Kasumi-1 (cell line): ENCODE measurements around the gene TH.

Experiments
- DNase-seq, 2 experiments: peaks; one replicate each; lab custom pipeline; 2025; lab: John Stamatoyannopoulos, UW

Gene TH

GRCh38 chr11:2159536-2160413 lies 11.8 kb downstream of the TH start:
- no peak for DNase-seq

GRCh38 chr11:2158966-2159365 lies 12.6 kb downstream of the TH start:
- no peak for DNase-seq

DNA sequence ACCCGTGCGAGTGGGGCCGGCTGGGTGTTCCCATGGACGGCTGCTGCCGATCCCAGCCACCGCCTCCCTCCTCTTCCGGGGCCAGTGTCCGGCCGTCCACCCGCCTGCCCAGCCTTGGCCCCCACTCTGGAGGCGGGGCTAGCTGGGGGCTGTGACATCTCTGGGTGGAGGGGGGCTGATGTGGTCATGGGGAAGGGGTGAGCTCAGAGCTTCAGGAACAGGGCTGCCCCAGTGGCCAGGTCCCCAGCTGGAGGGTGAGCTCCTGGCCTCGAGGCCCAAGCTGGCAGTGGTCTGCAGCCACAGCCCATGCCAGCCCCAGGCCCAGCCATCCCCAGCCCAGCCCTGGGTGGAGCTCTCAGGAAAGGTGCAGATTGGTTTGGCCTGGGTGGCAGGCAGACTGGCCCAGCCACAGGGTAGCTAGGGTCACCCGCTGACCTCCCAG lies 13.3 kb downstream of the TH start:
- DNase-seq = no peak

- no peak for DNase-seq
Measured at GRCh38 chr11:2157294-2158040, 14.1 kb downstream of the TH start.

DNA sequence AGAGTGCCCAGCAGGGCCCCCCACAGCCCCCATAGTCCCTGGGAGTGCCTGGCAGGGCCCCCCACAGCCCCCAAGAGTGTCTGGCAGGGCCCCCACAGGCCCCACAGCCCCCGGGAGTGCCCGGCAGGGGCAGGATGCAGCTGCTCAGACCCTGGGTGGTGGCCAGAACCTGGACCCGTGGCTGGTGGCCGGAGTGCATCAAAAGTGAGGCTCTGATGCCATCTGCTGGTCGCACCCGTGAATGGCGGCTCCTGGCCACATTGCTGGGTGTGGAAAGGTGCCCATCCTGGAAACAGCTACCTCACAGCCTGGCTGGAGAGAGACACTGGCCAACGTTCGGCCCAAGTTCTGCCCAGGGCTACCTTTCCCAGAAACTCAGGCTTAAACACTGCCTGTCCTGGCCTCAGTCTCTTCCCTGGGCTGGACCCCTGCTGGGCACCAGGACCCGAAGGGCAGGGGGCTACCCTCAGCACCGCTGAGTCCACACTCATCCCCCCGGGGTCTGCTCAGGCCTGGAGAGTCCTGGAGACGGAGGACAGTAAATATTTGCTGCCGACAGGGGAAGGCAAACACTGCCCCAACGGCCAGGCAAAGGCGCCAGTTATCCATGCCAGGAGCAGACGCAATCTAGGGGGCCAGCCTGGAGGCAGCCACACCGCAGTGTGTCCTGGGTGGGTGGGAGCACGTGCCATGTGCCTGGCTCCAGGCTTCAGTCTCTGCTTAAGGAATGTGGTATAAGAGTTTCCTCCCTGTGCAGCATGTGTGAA lies 15.0 kb downstream of the TH start:
- peak; percentile 50 to 56 for DNase-seq

- no peak for DNase-seq
Measured at GRCh38 chr11:2155511-2155910, 16.1 kb downstream of the TH start.

DNA sequence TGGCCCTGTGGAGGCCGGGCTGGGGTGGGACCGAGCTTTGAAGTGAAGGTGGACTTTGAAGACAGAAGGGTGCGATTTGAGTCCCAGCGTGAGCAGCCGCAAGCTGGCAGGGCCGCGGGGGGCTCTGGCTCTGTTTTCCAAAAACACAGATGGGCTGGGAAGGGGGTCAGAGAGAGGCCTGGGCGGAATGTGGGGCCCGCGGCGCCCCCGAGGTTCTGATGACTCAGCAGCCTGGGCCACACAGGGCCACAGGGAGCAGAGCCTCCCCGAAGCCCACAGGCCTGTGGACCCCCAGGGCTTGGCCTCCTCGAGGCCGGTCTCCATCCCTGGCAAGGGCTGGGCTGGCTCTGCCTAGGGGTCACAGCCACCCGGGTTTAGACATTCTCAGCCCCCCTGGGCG lies 16.7 kb downstream of the TH start:
- no peak for DNase-seq

GRCh38 chr11:2154195-2154585 lies 17.4 kb downstream of the TH start:
- no peak for DNase-seq

DNA sequence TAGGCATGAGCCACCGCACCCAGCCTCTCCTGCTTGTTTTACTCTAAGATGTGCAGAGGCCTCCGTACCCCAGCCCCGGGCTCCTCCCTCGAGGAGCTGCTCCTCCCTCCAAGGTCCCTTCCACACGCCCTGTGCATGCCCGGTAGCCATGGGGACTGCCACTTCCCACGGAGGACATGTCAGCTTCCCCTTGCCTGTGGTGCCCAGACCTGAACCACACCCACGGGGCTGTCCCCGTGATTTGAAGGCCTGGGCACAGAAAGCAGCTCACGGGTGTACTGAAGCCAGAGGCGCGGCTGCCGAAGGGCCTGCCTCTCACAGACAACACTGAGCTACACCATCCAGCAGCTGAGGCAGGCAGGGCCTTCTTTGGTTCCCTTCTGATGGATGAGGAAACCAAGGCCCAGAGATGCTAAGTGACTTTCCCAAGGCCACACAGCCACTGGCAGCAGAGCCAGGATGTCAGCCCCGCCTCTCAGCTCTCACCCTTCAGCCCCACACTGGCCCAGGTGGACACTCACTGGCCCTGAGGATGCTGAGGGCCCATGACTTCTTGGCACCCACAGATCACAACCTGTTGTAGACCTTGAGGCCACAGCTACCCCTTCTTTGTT lies 17.9 kb downstream of the TH start:
- no peak for DNase-seq

DNA sequence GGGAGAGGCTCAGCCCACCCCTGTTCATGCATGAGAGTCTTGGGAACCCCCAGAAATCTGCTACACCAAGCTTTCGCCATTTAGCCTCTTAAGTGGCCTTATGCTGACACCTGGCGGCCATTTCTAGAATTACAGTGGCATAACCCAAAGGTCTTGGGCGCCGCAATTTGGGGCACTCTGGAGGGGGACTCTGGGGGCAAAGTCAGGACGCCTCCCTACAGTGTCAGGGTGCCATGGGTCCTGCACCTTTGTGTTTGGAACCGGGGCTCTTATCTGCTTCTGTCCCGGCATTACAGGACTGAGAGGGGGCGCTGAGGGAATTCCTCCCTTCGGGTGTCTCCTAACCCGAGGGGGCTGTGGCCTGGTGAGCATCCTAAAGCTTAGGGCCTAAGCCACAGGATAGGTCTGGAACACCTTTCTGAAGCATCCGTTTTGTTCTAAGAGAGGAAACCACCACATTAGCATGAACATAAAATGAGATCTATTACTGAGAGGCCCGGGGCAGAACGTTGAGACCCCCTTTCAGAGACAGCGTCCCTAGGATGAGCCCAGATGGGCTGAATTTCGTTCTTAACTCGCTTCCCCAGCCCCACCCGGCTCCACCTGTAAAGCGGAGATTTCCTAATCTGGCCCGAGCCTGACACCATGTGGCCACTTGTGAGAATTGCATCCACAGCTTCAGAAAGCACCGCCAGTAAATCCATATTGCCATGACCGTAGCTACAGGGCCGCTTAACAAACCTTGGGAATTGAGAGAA lies 19.9 kb downstream of the TH start:
- peak; percentile 81 to 87 for DNase-seq

DNA sequence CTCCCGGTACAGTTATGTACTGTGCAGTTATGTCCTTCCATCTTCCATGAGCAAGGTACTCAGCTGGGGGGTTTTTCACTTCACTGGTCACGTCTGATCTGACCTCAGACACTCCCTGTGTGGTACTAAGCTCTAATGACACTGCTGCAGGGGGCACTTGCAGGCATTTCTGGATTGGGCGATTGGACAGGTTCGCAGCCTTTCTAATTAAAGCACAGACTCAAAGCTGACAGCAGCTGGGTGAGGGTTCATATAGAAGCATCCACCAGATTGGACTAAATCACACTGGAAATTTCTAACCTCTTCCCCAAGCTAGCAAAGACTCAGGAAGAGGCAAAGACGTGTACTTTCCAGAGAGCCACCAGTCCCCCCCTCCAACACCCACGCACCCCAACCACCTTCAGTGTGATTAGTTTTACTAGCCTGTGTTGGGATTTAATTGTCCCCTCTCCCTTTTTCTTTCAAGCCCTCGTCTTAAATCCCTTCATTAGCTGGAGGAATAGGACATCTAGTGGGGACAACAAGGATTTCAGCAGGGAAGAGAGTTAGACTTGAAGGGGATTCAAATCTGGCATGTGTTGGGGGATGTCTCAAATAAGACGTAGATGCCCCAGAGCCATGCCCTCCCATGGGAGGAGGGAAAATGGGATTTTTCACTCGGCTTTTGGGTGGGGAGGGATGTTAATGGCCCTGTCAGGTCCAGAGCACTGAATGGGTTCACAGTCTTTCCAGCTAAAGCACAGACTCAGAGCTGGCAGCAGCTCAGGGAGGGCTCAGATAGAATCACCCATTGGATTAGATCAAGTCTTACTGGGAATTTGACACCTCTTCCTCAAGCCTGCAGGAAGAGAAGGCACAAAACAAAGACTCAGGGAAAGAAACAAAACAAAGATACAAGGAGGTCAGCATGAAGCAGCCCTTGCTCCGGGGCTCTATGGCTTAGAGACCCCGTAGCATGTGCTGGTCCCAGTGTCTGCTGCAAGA lies 21.5 kb downstream of the TH start:
- peak; percentile 78 for DNase-seq

- no peak for DNase-seq
Measured at GRCh38 chr11:2149460-2149859, 22.2 kb downstream of the TH start.

GRCh38 chr11:2148595-2148994 lies 23.0 kb downstream of the TH start:
- no peak for DNase-seq

DNA sequence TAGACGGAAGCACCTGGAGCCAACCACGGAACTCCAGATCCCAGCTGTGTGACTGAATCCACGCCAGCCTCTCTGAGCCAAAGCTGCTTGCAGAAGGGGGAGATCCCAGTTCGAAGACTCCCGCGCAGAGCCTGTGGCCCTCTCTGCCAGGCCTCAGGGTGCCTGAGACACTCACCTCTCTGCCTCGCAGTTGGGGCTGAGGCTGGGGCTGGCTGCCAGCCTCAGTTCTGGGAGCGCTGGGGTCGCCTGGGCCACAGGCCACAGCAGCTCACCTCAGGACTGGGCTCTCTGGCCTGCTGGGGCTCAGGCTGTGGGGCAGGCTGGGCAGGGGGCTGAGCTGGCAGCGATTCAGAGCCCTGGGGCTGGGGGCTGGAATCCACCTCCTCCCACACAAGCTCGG lies 24.2 kb downstream of the TH start:
- DNase-seq = no peak

GRCh38 chr11:2146051-2146450 lies 25.6 kb downstream of the TH start:
- DNase-seq = no peak

- DNase-seq = no peak
Measured at GRCh38 chr11:2144544-2145248, 26.9 kb downstream of the TH start.

DNA sequence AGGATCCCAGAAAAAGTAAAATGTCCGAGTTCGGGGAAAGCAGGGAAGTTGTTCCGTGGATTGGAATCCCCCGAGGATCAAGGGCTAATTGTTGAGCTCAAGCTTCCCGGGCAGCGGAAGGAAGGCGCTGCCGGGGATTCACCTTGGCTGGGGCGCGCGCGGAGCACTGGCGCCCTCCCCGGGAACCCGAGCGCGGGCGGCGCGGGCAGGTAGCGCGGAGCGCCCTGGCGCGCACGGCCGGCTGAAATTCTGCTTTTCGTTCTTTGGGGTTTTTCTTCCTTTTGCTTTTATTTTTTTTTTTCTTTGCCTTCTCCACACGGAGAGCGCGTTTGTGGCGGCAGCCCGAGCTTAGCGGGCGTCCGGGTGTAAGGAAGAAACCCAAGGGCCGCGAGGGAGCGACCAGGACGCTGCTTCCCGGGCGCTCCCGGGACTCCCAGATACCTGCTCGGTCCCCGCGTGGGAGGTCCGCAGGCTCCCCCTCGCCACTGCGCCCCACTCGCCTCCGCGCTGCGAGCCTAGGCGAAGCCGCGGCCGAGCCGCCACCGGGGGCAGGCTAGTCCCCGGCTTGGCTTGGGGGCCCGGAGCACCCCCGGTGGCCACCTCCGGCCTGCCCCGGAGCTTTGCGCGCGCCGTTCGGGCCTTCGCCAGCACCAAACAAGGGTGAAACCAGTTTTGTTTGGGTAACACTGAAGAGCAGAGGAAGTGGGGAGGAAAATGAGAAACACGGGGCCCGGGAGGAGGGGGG lies 27.6 kb downstream of the TH start:
- no peak for DNase-seq

GRCh38 chr11:2143477-2143798 lies 28.2 kb downstream of the TH start:
- no peak for DNase-seq

- DNase-seq = no peak
Measured at GRCh38 chr11:2142762-2143202, 28.8 kb downstream of the TH start.
